Transverse colon (tissue), 4 donors: ENCODE measurements around the gene ST8SIA6.

Source experiments
- POLR2A ChIP-seq: fragments of 450-650 bp; IDR thresholded peaks from one replicate; pipeline ENCODE4 v1.6.1; 2016; ENCODE audit warnings: antibody characterized with exemption, mild to moderate bottlenecking, moderate library complexity
- POLR2AphosphoS5 ChIP-seq, 3 donors: sonication (generic); formaldehyde crosslinking; IDR thresholded peaks; one replicate each; pipeline ENCODE4 v1.6.1; 2016; ENCODE audit warnings: antibody characterized with exemption in 3 of 3
- TF ChIP-seq, protein P1 (sequence below), 5 experiments: fragments of 200-600 bp in 3 of 5; fragments of 450-650 bp in 2 of 5; sonication (generic) in 3 of 5; IDR thresholded peaks; 1 replicate in 2 of 5; 2 replicates in 3 of 5; pipeline ENCODE4 v1.5.1; 2016 to 2017; ENCODE audit warnings: antibody characterized with exemption in 5 of 5, inconsistent platforms in 3 of 5, mild to moderate bottlenecking in 2 of 5, moderate library complexity in 1 of 5

DNA sequence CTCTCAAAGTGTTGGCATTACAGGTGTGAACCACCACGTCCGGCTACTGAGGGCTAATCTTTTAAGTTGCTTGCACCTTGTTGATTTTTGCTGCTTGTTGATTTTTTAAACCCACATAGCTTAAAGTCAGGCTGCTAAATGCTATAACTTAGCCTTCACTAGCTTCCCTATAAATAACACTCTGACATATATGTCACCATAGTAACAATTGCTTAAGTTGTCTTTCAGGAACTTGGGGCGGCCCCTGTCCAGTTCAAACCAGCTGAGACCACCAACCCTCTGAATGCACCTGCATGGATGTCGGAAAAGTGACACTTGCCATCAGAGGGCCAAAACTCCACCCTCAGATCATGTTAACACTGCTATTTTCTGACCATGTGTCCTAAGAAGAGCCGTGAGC is 47.3 kb downstream of the ST8SIA6 start:
- TF ChIP-seq, protein P1, sequence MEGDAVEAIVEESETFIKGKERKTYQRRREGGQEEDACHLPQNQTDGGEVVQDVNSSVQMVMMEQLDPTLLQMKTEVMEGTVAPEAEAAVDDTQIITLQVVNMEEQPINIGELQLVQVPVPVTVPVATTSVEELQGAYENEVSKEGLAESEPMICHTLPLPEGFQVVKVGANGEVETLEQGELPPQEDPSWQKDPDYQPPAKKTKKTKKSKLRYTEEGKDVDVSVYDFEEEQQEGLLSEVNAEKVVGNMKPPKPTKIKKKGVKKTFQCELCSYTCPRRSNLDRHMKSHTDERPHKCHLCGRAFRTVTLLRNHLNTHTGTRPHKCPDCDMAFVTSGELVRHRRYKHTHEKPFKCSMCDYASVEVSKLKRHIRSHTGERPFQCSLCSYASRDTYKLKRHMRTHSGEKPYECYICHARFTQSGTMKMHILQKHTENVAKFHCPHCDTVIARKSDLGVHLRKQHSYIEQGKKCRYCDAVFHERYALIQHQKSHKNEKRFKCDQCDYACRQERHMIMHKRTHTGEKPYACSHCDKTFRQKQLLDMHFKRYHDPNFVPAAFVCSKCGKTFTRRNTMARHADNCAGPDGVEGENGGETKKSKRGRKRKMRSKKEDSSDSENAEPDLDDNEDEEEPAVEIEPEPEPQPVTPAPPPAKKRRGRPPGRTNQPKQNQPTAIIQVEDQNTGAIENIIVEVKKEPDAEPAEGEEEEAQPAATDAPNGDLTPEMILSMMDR (IDR thresholded peaks at IDR 0.05), result no peak
- no peak for TF ChIP-seq POLR2A
- no peak for TF ChIP-seq POLR2AphosphoS5 (IDR thresholded peaks at IDR 0.05)
